Measurements from ENCODE around the gene MMD.

The MMD gene

GRCh38 chr17:55342800-55343585 is 78.6 kb downstream of the MMD start:
- TF ChIP-seq ZFX (IDR thresholded peaks at IDR 0.05; ENCODE audit: borderline replicate concordance) = no peak
- no peak for TF ChIP-seq CTCF (IDR thresholded peaks at IDR 0.05)
- H3K27ac ChIP-seq = no peak overlapping the region
